Measurements from ENCODE around the gene DCC. TPM values are rescaled to one million over a fixed set of nuclear protein-coding genes. Genes with fewer than 3 reads are reported as not detected.

The DCC gene
- total RNA-seq, 1 donor from 2014 or later = not detected

DNA sequence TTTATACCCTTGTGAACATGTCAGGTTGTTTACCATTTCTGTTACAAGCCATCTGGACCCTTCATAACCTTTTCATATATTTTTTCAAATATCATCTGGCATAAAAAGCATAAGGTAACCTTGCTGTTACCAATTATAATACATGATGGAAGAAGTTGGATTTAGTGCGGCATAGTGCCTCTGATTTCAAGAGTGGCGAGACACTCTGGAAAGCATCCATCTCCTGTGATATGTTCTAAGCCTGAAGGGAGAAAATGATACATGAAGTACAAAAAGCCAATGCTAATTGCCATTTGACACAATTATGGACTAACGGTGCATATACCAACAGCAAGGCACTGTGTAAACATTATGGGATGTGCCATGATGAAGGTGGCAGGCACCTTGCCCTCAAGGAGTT, 75.1 kb downstream of the DCC start:
- DNase-seq (ENCODE audit: low spot score) = no peak
- H3K4me1 Mint-ChIP-seq (ENCODE audit: low read depth) = no peaks in the 10 kb centered on the region
- no peak overlapping the region for H3K4me3 Mint-ChIP-seq (ENCODE audit: unreplicated experiment)
- H3K9me3 Mint-ChIP-seq (ENCODE audit: low read depth) = peaks cover 8% of the 10 kb centered on the region
- no peaks in the 10 kb centered on the region for H3K27me3 Mint-ChIP-seq (ENCODE audit: low read depth)
- H3K27ac Mint-ChIP-seq (ENCODE audit: unreplicated experiment) = no peak overlapping the region
- TF ChIP-seq, protein P1, sequence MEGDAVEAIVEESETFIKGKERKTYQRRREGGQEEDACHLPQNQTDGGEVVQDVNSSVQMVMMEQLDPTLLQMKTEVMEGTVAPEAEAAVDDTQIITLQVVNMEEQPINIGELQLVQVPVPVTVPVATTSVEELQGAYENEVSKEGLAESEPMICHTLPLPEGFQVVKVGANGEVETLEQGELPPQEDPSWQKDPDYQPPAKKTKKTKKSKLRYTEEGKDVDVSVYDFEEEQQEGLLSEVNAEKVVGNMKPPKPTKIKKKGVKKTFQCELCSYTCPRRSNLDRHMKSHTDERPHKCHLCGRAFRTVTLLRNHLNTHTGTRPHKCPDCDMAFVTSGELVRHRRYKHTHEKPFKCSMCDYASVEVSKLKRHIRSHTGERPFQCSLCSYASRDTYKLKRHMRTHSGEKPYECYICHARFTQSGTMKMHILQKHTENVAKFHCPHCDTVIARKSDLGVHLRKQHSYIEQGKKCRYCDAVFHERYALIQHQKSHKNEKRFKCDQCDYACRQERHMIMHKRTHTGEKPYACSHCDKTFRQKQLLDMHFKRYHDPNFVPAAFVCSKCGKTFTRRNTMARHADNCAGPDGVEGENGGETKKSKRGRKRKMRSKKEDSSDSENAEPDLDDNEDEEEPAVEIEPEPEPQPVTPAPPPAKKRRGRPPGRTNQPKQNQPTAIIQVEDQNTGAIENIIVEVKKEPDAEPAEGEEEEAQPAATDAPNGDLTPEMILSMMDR (IDR thresholded peaks at IDR 0.05) = no peak
- no peaks in the 10 kb centered on the region for H3K36me3 Mint-ChIP-seq (ENCODE audit: low read depth)

- Mint-ChIP-seq H3K27me3 (ENCODE audit: low read depth) (no peaks in the 10 kb centered on the region), H3K9me3 (ENCODE audit: low read depth) (peaks cover 6% of the 10 kb centered on the region), H3K27ac (ENCODE audit: unreplicated experiment) (no peak overlapping the region), H3K4me1 (ENCODE audit: low read depth) (no peaks in the 10 kb centered on the region), H3K4me3 (ENCODE audit: unreplicated experiment) (no peak overlapping the region), H3K36me3 (ENCODE audit: low read depth) (no peaks in the 10 kb centered on the region)
- DNase-seq (ENCODE audit: low spot score) = no peak
- TF ChIP-seq, protein P1 (IDR thresholded peaks at IDR 0.05) = no peak
These were observed 83.1 kb downstream of the DCC start for GRCh38 chr18:52422985-52423601.

- H3K27me3 Mint-ChIP-seq (ENCODE audit: low read depth) = peaks cover 2% of the 10 kb centered on the region
- no peak for DNase-seq (ENCODE audit: low spot score)
- H3K9me3 Mint-ChIP-seq (ENCODE audit: low read depth) = peaks cover 3% of the 10 kb centered on the region
- no peaks in the 10 kb centered on the region for H3K36me3 Mint-ChIP-seq (ENCODE audit: low read depth)
- TF ChIP-seq, protein P1 (IDR thresholded peaks at IDR 0.05) = no peak
- no peaks in the 10 kb centered on the region for H3K4me1 Mint-ChIP-seq (ENCODE audit: low read depth)
- no peak overlapping the region for H3K4me3 Mint-ChIP-seq (ENCODE audit: unreplicated experiment)
- H3K27ac Mint-ChIP-seq (ENCODE audit: unreplicated experiment) = no peak overlapping the region
These were observed 86.0 kb downstream of the DCC start for GRCh38 chr18:52426041-52426440.

- no peaks in the 10 kb centered on the region for H3K4me1 Mint-ChIP-seq (ENCODE audit: low read depth)
- peaks cover 2% of the 10 kb centered on the region for H3K27me3 Mint-ChIP-seq (ENCODE audit: low read depth)
- TF ChIP-seq, protein P1 (IDR thresholded peaks at IDR 0.05) = no peak
- no peak overlapping the region for H3K27ac Mint-ChIP-seq (ENCODE audit: unreplicated experiment)
- peaks cover 3% of the 10 kb centered on the region for H3K9me3 Mint-ChIP-seq (ENCODE audit: low read depth)
- H3K4me3 Mint-ChIP-seq (ENCODE audit: unreplicated experiment) = no peak overlapping the region
- no peak for DNase-seq (ENCODE audit: low spot score)
- H3K36me3 Mint-ChIP-seq (ENCODE audit: low read depth) = no peaks in the 10 kb centered on the region
These were observed 86.5 kb downstream of the DCC start for GRCh38 chr18:52426462-52426861.

DNA sequence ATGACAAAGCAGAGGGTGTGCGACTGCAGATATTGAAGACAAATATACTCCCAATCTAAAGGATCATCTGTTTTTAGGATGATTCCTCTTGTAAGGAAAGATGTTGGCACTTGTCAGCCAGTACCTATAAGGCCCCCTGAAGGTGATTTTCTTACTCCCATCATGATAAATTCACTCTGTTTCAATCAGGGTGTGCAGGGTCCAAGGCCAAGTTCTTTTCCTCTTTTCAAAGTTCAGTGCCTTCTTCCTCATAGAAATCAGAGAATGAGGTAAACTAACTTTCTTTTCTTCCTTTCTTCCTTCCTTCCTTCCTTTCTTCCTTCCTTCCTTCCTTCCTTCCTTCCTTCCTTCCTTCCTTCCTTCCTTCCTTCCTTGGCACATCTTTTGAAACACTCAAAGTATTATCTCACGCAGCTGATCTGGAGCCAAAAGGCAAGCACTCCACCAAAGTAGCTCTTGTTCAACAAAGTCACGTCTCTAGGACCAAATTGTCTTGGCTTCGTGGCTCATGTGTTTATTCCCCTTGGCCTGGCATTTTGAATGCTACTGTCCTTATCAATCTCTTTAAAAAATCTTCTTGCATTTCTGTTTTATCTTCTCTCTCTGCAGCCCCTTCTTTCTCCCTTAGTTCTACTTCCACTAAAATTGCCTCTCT, 87.7 kb downstream of the DCC start:
- DNase-seq (ENCODE audit: low spot score) = no peak
- no peaks in the 10 kb centered on the region for H3K4me1 Mint-ChIP-seq (ENCODE audit: low read depth)
- peaks cover 6% of the 10 kb centered on the region for H3K27me3 Mint-ChIP-seq (ENCODE audit: low read depth)
- H3K4me3 Mint-ChIP-seq (ENCODE audit: unreplicated experiment) = no peak overlapping the region
- TF ChIP-seq, protein P1 (IDR thresholded peaks at IDR 0.05) = no peak
- no peaks in the 10 kb centered on the region for H3K36me3 Mint-ChIP-seq (ENCODE audit: low read depth)
- no peak overlapping the region for H3K27ac Mint-ChIP-seq (ENCODE audit: unreplicated experiment)
- peaks cover 3% of the 10 kb centered on the region for H3K9me3 Mint-ChIP-seq (ENCODE audit: low read depth)

Data from chondrocyte (in vitro differentiated cells).